Smooth muscle cell (in vitro differentiated cells): Measurements from ENCODE around the gene MAP1B. TPM values are rescaled to one million over a fixed set of nuclear protein-coding genes. Genes with fewer than 3 reads are reported as not detected.

Experiments used
- DNase-seq: peaks from one replicate; lab custom pipeline; 2025; ENCODE audit not compliant: unreplicated experiment; lab: John Stamatoyannopoulos, UW
- H2AFZ ChIP-seq: fragments of 200-600 bp; sonication (generic); 2 replicates; pipeline ENCODE4 v1.6.0; 2016; ENCODE audit warnings: antibody characterized with exemption, low read depth, mild to moderate bottlenecking
- H3F3A ChIP-seq: fragments of 200-600 bp; sonication (generic); 2 replicates; pipeline ENCODE4 v1.6.0; 2017; ENCODE audit warnings: antibody characterized with exemption, low read depth
- H3K27ac ChIP-seq: fragments of 200-600 bp; sonication (generic); 2 replicates; pipeline ENCODE4 v1.5.1; 2016; ENCODE audit warnings: low read depth, mild to moderate bottlenecking
- H3K27me3 ChIP-seq: fragments of 200-600 bp; sonication (generic); 2 replicates; pipeline ENCODE4 v1.6.1; 2016; ENCODE audit warnings: low read depth, mild to moderate bottlenecking
- H3K36me3 ChIP-seq: fragments of 200-600 bp; sonication (generic); 2 replicates; pipeline ENCODE4 v1.5.1; 2016; ENCODE audit warnings: low read depth
- H3K4me1 ChIP-seq: fragments of 200-600 bp; sonication (generic); 2 replicates; pipeline ENCODE4 v1.5.1; 2016; ENCODE audit warnings: low read depth
- H3K4me2 ChIP-seq: fragments of 200-600 bp; sonication (generic); 2 replicates; pipeline ENCODE4 v1.6.0; 2016; ENCODE audit warnings: mild to moderate bottlenecking
- H3K4me3 ChIP-seq: fragments of 200-600 bp; sonication (generic); 2 replicates; pipeline ENCODE4 v1.5.1; 2016; ENCODE audit warnings: mild to moderate bottlenecking
- H3K79me2 ChIP-seq: fragments of 200-600 bp; sonication (generic); 2 replicates; pipeline ENCODE4 v1.6.0; 2016; ENCODE audit warnings: low read depth, mild to moderate bottlenecking
- H3K9ac ChIP-seq: fragments of 200-600 bp; sonication (generic); 2 replicates; pipeline ENCODE4 v1.6.0; 2016; ENCODE audit warnings: low read depth
- H3K9me3 ChIP-seq: fragments of 200-600 bp; sonication (generic); replicated peaks from 2 replicates; pipeline ENCODE4 v1.5.1; 2016; ENCODE audit warnings: low read depth
- H4K20me1 ChIP-seq: fragments of 200-600 bp; sonication (generic); 2 replicates; pipeline ENCODE4 v1.6.0; 2016; ENCODE audit warnings: low read depth
- CTCF ChIP-seq: fragments of 200-600 bp; sonication (generic); IDR thresholded peaks from 2 replicates; pipeline ENCODE4 v1.5.1; 2017; ENCODE audit warnings: borderline replicate concordance, mild to moderate bottlenecking, antibody characterized with exemption; ENCODE audit not compliant: insufficient read depth, poor library complexity, severe bottlenecking
- WGBS: methylation state at CpG from one replicate; pipeline ENCODE4 v1.1.7; 2016; ENCODE audit warnings: low lambda C conversion rate; 5-methylcytosine and 5-hydroxymethylcytosine counted together
- polyA plus RNA-seq: library from polyadenylated mRNA; unstranded; fragments of >200 nt; fragmentation: Nextera tagmentation; extraction: Ambion mirVana; gene quantifications from 2 replicates; pipeline ENCODE4 v1.2.1, GENCODE V29; 2016
- total RNA-seq: library from RNA; depleted of rRNA; stranded (reverse); fragments of >200 nt; gene quantifications from 2 replicates; pipeline ENCODE4 v1.2.3, GENCODE V29; 2014

Gene MAP1B
- total and polyA plus RNA-seq, 2 experiments from 2014 or later: 111 to 143 TPM

GRCh38 chr5:72252574-72253155 is 145.4 kb downstream of the MAP1B start:
- Histone ChIP-seq H3K9me3 (no peaks in the 10 kb centered on the region), H3K9ac (no peak overlapping the region), H4K20me1 (no peaks in the 10 kb centered on the region), H3F3A (peaks cover 13% of the 10 kb centered on the region), H3K27ac (no peak overlapping the region), H3K4me3 (no peak overlapping the region), H3K27me3 (no peaks in the 10 kb centered on the region), H2AFZ (no peak overlapping the region), H3K36me3 (no peaks in the 10 kb centered on the region), H3K4me1 (peaks cover 26% of the 10 kb centered on the region), H3K4me2 (no peak overlapping the region), H3K79me2 (peaks cover 12% of the 10 kb centered on the region)
- DNase-seq: no peak
- TF ChIP-seq CTCF: no peak
- WGBS: 65% methylated on average over 5 of the region's 5 CpGs

- Histone ChIP-seq H3K36me3 (no peaks in the 10 kb centered on the region), H2AFZ (no peak overlapping the region), H3K27ac (no peak overlapping the region), H4K20me1 (no peaks in the 10 kb centered on the region), H3F3A (peaks cover 7% of the 10 kb centered on the region), H3K4me1 (peaks cover 17% of the 10 kb centered on the region), H3K79me2 (peaks cover 21% of the 10 kb centered on the region), H3K9ac (no peak overlapping the region), H3K4me3 (no peak overlapping the region), H3K4me2 (no peak overlapping the region), H3K27me3 (no peaks in the 10 kb centered on the region), H3K9me3 (no peaks in the 10 kb centered on the region)
- TF ChIP-seq CTCF: no peak
- WGBS: 95% methylated on average over 3 of the region's 3 CpGs
- DNase-seq: no peak
These were observed 148.0 kb downstream of the MAP1B start for GRCh38 chr5:72255237-72255636.

GRCh38 chr5:72255670-72256069 is 148.4 kb downstream of the MAP1B start:
- TF ChIP-seq CTCF: no peak
- Histone ChIP-seq H3K4me3 (no peak overlapping the region), H3K4me1 (peaks cover 17% of the 10 kb centered on the region), H3F3A (peaks cover 7% of the 10 kb centered on the region), H3K4me2 (no peak overlapping the region), H2AFZ (no peak overlapping the region), H3K27me3 (no peaks in the 10 kb centered on the region), H3K79me2 (peaks cover 21% of the 10 kb centered on the region), H3K9me3 (no peaks in the 10 kb centered on the region), H3K27ac (no peak overlapping the region), H3K9ac (no peak overlapping the region), H4K20me1 (no peaks in the 10 kb centered on the region), H3K36me3 (no peaks in the 10 kb centered on the region)
- WGBS: 68% methylated on average over 2 of the region's 2 CpGs
- no peak for DNase-seq

GRCh38 chr5:72256536-72256935 is 149.3 kb downstream of the MAP1B start:
- no peak overlapping the region for H3K9ac ChIP-seq
- H3K27ac ChIP-seq: no peak overlapping the region
- H4K20me1 ChIP-seq: no peaks in the 10 kb centered on the region

More at GRCh38 chr5:72256536-72256935, 149.3 kb downstream of the MAP1B start:
- no peak overlapping the region for H3K4me3 ChIP-seq
- H3K4me1 ChIP-seq: peaks cover 12% of the 10 kb centered on the region
- no peaks in the 10 kb centered on the region for H3K9me3 ChIP-seq
- H3K36me3 ChIP-seq: no peaks in the 10 kb centered on the region
- no peak for DNase-seq
- no peak for TF ChIP-seq CTCF
- no peak overlapping the region for H3K4me2 ChIP-seq
- peaks cover 18% of the 10 kb centered on the region for H3K79me2 ChIP-seq
- H3F3A ChIP-seq: peaks cover 7% of the 10 kb centered on the region
- WGBS: 55% methylated on average over 2 of the region's 2 CpGs
- H2AFZ ChIP-seq: no peak overlapping the region
- no peaks in the 10 kb centered on the region for H3K27me3 ChIP-seq
